Upper lobe of left lung (tissue), 6 donors: ENCODE data around the gene DHRS12. TPM values are rescaled to one million over a fixed set of nuclear protein-coding genes. Genes with fewer than 3 reads are reported as not detected.

ENCODE experiments used
- ATAC-seq, 2 donors: fragments of 200-7000 bp; cut with Tn5 transposase; one replicate each; pipeline ENCODE4 v1.9.1; 2022; ENCODE audit warnings: mild to moderate bottlenecking in 2 of 2, moderate library complexity in 2 of 2; ENCODE audit not compliant: low FRiP score in 2 of 2
- DNase-seq, 2 donors: peaks; one replicate each; pipeline ENCODE4 v3.0.0-alpha.2; 2019 to 2020
- H3K27ac ChIP-seq, 4 donors: fragments of 200-600 bp; sonication (generic); one replicate each; pipeline ENCODE4 v1.5.1; 2016 to 2019
- H3K27me3 ChIP-seq, 4 donors: fragments of 200-600 bp; sonication (generic); one replicate each; pipeline ENCODE4 v1.5.1; 2017 to 2019
- H3K36me3 ChIP-seq, 4 donors: fragments of 200-600 bp; sonication (generic); one replicate each; pipeline ENCODE4 v1.5.1; 2016 to 2019
- H3K4me1 ChIP-seq, 4 donors: fragments of 200-600 bp; sonication (generic); one replicate each; pipeline ENCODE4 v1.5.1; 2018 to 2019
- H3K4me3 ChIP-seq, 4 donors: fragments of 200-600 bp; sonication (generic); one replicate each; pipeline ENCODE4 v1.5.1; 2017 to 2019; ENCODE audit warnings: mild to moderate bottlenecking in 2 of 4, moderate library complexity in 1 of 4
- H3K9me3 ChIP-seq, 4 donors: fragments of 200-600 bp; sonication (generic); one replicate each; pipeline ENCODE4 v1.5.1; 2018 to 2019
- EP300 ChIP-seq, 4 donors: sonication (generic); formaldehyde crosslinking; IDR thresholded peaks; one replicate each; pipeline ENCODE4 v1.5.1; 2017; ENCODE audit warnings: antibody characterized with exemption in 4 of 4, control low read depth in 2 of 4
- POLR2A ChIP-seq, 4 donors: fragments of 450-650 bp; IDR thresholded peaks; one replicate each; pipeline ENCODE4 v1.5.1; 2016 to 2017; ENCODE audit warnings: antibody characterized with exemption in 4 of 4, mild to moderate bottlenecking in 2 of 4
- POLR2AphosphoS5 ChIP-seq, 2 donors: sonication (generic); formaldehyde crosslinking; IDR thresholded peaks; one replicate each; pipeline ENCODE4 v1.5.1; 2017; ENCODE audit warnings: antibody characterized with exemption in 2 of 2
- WGBS, 2 donors: methylation state at CpG; one replicate each; pipeline ENCODE4 v1.1.5; 2017 to 2018; 5-methylcytosine and 5-hydroxymethylcytosine counted together
- total RNA-seq, 6 donors: library from RNA; depleted of rRNA in 4 of 6; stranded (reverse); fragments of >200 nt in 4 of 6; gene quantifications; one replicate each; pipeline versions ENCODE4 v1.1.0 to v1.2.1, GENCODE V29; 2016 to 2021
- TF ChIP-seq, protein P1 (sequence below), 6 experiments: fragments of 450-650 bp in 4 of 6; fragments of 200-600 bp in 2 of 6; sonication (generic) in 2 of 6; IDR thresholded peaks; one replicate each; pipeline ENCODE4 v1.5.1; 2016 to 2019; ENCODE audit warnings: antibody characterized with exemption in 6 of 6
- donor health status: DM: no; HTN: no; CAD: no; lungs with moderate emphysema.
- donor health status: DM: no; HTN: yes; CAD: no; lungs with severe emphysema.

DHRS12 gene
- total RNA-seq, 6 donors from 2014 or later = 11.7 to 19.1 (median 17.6) TPM

DNA sequence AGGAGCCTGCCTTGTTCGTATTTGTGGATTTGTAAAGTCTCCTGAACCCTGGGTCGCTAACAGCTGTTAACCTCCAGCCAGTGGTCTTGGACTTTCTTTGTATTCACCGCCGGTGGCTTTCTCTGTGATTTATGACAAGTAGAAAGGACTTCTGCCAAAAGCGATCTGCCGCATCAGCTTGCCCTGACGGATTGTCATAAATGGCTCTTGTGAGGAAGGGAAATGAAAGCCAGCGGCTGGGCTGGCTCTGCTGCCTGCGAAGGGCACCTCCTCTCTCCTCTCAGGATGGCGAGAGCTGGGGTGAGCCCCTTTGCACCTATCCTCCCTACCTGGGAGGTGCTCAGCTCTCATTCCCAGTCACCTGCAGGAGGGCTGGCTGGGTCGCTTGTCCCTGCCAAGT lies 25.6 kb downstream of the DHRS12 start:
- TF ChIP-seq POLR2AphosphoS5 (IDR thresholded peaks at IDR 0.05) (no peak), POLR2A (IDR thresholded peaks at IDR 0.05) (no peak), EP300 (IDR thresholded peaks at IDR 0.05) (no peak)
- TF ChIP-seq, protein P1, sequence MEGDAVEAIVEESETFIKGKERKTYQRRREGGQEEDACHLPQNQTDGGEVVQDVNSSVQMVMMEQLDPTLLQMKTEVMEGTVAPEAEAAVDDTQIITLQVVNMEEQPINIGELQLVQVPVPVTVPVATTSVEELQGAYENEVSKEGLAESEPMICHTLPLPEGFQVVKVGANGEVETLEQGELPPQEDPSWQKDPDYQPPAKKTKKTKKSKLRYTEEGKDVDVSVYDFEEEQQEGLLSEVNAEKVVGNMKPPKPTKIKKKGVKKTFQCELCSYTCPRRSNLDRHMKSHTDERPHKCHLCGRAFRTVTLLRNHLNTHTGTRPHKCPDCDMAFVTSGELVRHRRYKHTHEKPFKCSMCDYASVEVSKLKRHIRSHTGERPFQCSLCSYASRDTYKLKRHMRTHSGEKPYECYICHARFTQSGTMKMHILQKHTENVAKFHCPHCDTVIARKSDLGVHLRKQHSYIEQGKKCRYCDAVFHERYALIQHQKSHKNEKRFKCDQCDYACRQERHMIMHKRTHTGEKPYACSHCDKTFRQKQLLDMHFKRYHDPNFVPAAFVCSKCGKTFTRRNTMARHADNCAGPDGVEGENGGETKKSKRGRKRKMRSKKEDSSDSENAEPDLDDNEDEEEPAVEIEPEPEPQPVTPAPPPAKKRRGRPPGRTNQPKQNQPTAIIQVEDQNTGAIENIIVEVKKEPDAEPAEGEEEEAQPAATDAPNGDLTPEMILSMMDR (IDR thresholded peaks at IDR 0.05) = no peak
- DNase-seq (no peak), ATAC-seq (no peak)
- H3K27me3 ChIP-seq = no peaks in the 10 kb centered on the region
- H3K27ac ChIP-seq = no peak overlapping the region
- WGBS, 2 donors = 58 to 74% methylated on average over 11 of the region's 11 CpGs
- H3K4me1 ChIP-seq = no peaks in the 10 kb centered on the region
- no peaks in the 10 kb centered on the region for H3K9me3 ChIP-seq
- H3K36me3 ChIP-seq = peaks cover 0 to 5% (median 0%) of the 10 kb centered on the region in 4 donors
- no peak overlapping the region for H3K4me3 ChIP-seq

DNA sequence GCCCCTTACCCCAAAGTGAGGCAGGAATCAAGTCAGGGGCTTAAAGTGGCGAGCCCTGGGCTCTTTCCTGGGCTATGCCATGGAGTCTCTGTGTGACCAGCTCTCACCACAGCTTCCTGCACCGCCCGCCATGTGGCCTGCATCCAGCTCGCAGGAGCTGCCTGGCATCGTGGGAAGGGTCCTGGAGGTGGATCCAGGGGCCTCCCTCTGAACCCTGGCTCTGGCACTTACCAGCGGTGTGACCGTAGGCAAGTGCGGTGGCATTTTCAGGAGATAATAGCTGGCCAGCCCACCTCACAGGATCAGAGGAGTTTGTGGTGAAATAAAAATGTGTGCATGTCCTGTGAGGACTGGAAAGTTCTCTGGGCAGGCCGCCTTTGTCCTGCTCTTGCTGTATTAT lies 26.0 kb downstream of the DHRS12 start:
- no peak overlapping the region for H3K27ac ChIP-seq
- 77 to 84% methylated on average over 6 to 9 of the region's 9 CpGs for WGBS, 2 donors
- no peaks in the 10 kb centered on the region for H3K27me3 ChIP-seq
- ATAC-seq = no peak
- no peak for TF ChIP-seq POLR2A (IDR thresholded peaks at IDR 0.05)
- H3K4me3 ChIP-seq = no peak overlapping the region
- no peaks in the 10 kb centered on the region for H3K9me3 ChIP-seq
- no peak for DNase-seq
- peaks cover 0 to 6% (median 0%) of the 10 kb centered on the region in 4 donors for H3K36me3 ChIP-seq
- no peaks in the 10 kb centered on the region for H3K4me1 ChIP-seq

DNA sequence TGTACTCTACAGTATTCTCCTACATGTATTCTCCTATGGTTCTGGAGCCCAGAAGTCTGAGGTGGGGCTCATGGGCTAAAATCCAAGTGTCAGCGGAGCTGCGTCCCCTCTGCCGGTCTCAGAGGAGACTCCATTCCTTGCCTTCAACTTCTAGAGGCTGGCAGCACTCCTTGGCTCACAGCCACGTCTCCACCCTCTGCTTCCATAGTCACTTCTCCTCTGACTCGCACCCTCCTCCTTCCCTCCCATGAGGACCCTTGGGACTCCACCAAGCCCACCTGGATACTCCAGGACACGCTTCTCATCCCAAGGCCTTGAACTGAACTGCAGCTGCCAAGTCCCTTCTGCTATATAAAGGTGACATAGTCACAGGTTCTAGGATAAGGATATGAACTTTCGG lies 27.8 kb downstream of the DHRS12 start:
- Histone ChIP-seq H3K4me1 (no peaks in the 10 kb centered on the region), H3K36me3 (peaks cover 0 to 7% (median 0%) of the 10 kb centered on the region in 4 donors), H3K9me3 (no peaks in the 10 kb centered on the region), H3K27me3 (no peaks in the 10 kb centered on the region), H3K27ac (no peak overlapping the region), H3K4me3 (no peak overlapping the region)
- ATAC-seq = no peak
- TF ChIP-seq, protein P1 (IDR thresholded peaks at IDR 0.05) = no peak
- TF ChIP-seq POLR2AphosphoS5 (IDR thresholded peaks at IDR 0.05) = no peak
- no peak for TF ChIP-seq EP300 (IDR thresholded peaks at IDR 0.05)
- no peak for TF ChIP-seq POLR2A (IDR thresholded peaks at IDR 0.05)
- no peak for DNase-seq
- 83 to 87% methylated on average over 7 of the region's 7 CpGs for WGBS, 2 donors

DNA sequence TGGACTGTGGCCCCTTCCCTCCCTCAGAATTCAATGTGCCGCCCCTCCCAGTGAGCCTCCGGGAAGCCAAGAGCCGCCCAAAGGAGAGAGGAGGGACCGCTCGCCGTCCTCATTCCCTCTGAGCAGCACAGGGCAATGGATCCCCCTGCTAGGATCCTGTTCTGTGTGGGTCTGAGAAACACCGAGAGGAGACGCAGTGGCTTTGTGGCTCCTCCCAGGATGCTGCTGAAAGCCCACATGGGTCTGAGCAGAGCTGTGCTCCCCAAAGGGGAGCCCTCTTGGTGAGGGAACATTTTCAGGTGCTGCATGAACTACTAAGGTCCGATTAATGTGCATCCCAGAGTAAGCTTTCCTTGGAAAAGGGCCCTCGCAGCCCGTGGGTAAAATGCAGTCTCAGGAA lies 30.4 kb downstream of the DHRS12 start:
- peaks cover 2 to 15% (median 9%) of the 10 kb centered on the region in 4 donors for H3K4me1 ChIP-seq
- DNase-seq (no peak), ATAC-seq (no peak)
- peaks cover 0 to 11% (median under 1%) of the 10 kb centered on the region in 4 donors for H3K36me3 ChIP-seq
- no peaks in the 10 kb centered on the region for H3K9me3 ChIP-seq
- no peak overlapping the region for H3K27ac ChIP-seq
- H3K4me3 ChIP-seq = no peak overlapping the region
- WGBS, 2 donors = 92 to 98% methylated on average over 8 to 11 of the region's 11 CpGs
- no peaks in the 10 kb centered on the region for H3K27me3 ChIP-seq
- TF ChIP-seq, protein P1 (IDR thresholded peaks at IDR 0.05) = no peak
- TF ChIP-seq POLR2AphosphoS5 (IDR thresholded peaks at IDR 0.05) (no peak), POLR2A (IDR thresholded peaks at IDR 0.05) (no peak), EP300 (IDR thresholded peaks at IDR 0.05) (no peak)

DNA sequence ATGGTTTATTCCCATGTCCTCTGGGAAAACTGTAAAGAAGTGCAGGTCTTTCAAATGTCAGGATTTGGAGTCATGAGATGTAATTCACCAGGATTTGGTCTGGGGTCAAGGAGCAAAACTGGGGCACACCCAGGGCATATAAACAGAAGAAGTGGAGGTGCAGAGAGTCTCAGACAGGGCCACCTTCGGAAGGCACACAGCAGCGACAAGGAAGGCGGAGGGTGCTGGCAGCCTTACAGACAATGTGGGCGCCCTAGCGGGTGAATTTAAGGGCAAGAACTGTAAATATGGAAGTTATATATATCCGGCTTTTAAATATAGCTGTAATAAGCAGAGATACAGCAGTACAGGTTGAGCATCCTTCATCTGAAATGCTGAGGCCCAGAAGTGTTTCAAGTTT lies 31.2 kb downstream of the DHRS12 start:
- Histone ChIP-seq H3K4me1 (peaks cover 2 to 15% (median 9%) of the 10 kb centered on the region in 4 donors), H3K27me3 (no peaks in the 10 kb centered on the region), H3K9me3 (no peaks in the 10 kb centered on the region), H3K36me3 (peaks cover 0 to 11% (median 2%) of the 10 kb centered on the region in 4 donors), H3K27ac (no peak overlapping the region), H3K4me3 (no peak overlapping the region)
- WGBS, 2 donors = 94 to 96% methylated on average over 6 of the region's 6 CpGs
- TF ChIP-seq POLR2AphosphoS5 (IDR thresholded peaks at IDR 0.05) = no peak
- TF ChIP-seq, protein P1 (IDR thresholded peaks at IDR 0.05) = no peak
- no peak for TF ChIP-seq EP300 (IDR thresholded peaks at IDR 0.05)
- TF ChIP-seq POLR2A (IDR thresholded peaks at IDR 0.05) = no peak
- ATAC-seq (no peak), DNase-seq (no peak)
